ENCODE data around the gene FAM89A. TPM values are rescaled to one million over a fixed set of nuclear protein-coding genes. Genes with fewer than 3 reads are reported as not detected.

Gene FAM89A
- total RNA-seq, 1 experiment from 2014 or later = 23.6 TPM

GRCh38 chr1:230987448-230987847 lies 52.6 kb downstream of the FAM89A start:
- intact Hi-C loops (cut with micrococcal nuclease) = no loop called here
- ChIA-PET POLR2A (no interaction called here), CTCF (no interaction called here), RAD21 (ENCODE audit: low non-redundant PET in 1 of 2, low total read pairs in 2 of 2, uncharacterized antibody in 2 of 2, unreplicated experiment in 2 of 2) (no interaction called here)
- no TSS peak for BruUV-seq (replicated peaks)
- no peak overlapping the region for H2AFZ ChIP-seq (ENCODE audit: low read depth, low read length, poor library complexity, severe bottlenecking)
- no peak overlapping the region for H3K27ac ChIP-seq (ENCODE audit: low read depth, low read length)
- peaks cover 19% of the 10 kb centered on the region for H3K79me2 ChIP-seq (ENCODE audit: insufficient read depth, low read length)
- H3K9ac ChIP-seq (ENCODE audit: low read length) = no peak overlapping the region
- no peaks in the 10 kb centered on the region for H3K9me2 ChIP-seq (ENCODE audit: insufficient read depth)
- H3K4me3 ChIP-seq (replicated peaks in 1 of 2; ENCODE audit: low read depth in 1 of 2, low read length in 2 of 2) = no peak overlapping the region
- 0 out of 2 replicates have a peak, but pooled peaks cover 3% of the 10 kb centered on the region for H4K20me1 ChIP-seq (ENCODE audit: insufficient read depth)
- H3K27me3 ChIP-seq (ENCODE audit: insufficient read depth, low read length) = no peaks in the 10 kb centered on the region
- TF ChIP-seq POLR2A (IDR thresholded peaks at IDR 0.05; ENCODE audit: borderline replicate concordance, extremely low read depth, insufficient read depth, insufficient read length) = no peak
- no peak overlapping the region for H3K4me2 ChIP-seq (ENCODE audit: low read length)
- no peaks in the 10 kb centered on the region for H3K9me3 ChIP-seq (ENCODE audit: control insufficient read depth in 1 of 2, insufficient read depth in 1 of 2, low read depth in 1 of 2, low read length in 2 of 2)
- peaks cover 2 to 8% of the 10 kb centered on the region in 2 experiments; a peak in 2 of 4 replicates for H3K36me3 ChIP-seq (ENCODE audit: control insufficient read depth in 1 of 2, insufficient read depth in 2 of 2, low read length in 2 of 2)
- ATAC-seq = no peak
- H3K4me1 ChIP-seq (ENCODE audit: control insufficient read depth in 1 of 2, insufficient read depth in 2 of 2, low read length in 2 of 2) = no peaks in the 10 kb centered on the region
- DNase-seq (ENCODE audit: low read depth, low spot score) = no peak

GRCh38 chr1:230986976-230987375 lies 53.1 kb downstream of the FAM89A start:
- Histone ChIP-seq H3K4me3 (replicated peaks in 1 of 2; ENCODE audit: low read depth in 1 of 2, low read length in 2 of 2) (no peak overlapping the region), H3K27ac (ENCODE audit: low read depth, low read length) (no peak overlapping the region), H3K4me1 (ENCODE audit: control insufficient read depth in 1 of 2, insufficient read depth in 2 of 2, low read length in 2 of 2) (no peaks in the 10 kb centered on the region), H3K9me3 (ENCODE audit: control insufficient read depth in 1 of 2, insufficient read depth in 1 of 2, low read depth in 1 of 2, low read length in 2 of 2) (no peaks in the 10 kb centered on the region), H3K9ac (ENCODE audit: low read length) (no peak overlapping the region), H3K36me3 (ENCODE audit: control insufficient read depth in 1 of 2, insufficient read depth in 2 of 2, low read length in 2 of 2) (peaks cover 2 to 8% of the 10 kb centered on the region in 2 experiments; a peak in 2 of 4 replicates), H3K79me2 (ENCODE audit: insufficient read depth, low read length) (peaks cover 24% of the 10 kb centered on the region), H3K4me2 (ENCODE audit: low read length) (no peak overlapping the region), H4K20me1 (ENCODE audit: insufficient read depth) (0 out of 2 replicates have a peak, but pooled peaks cover 3% of the 10 kb centered on the region), H2AFZ (ENCODE audit: low read depth, low read length, poor library complexity, severe bottlenecking) (no peak overlapping the region), H3K27me3 (ENCODE audit: insufficient read depth, low read length) (no peaks in the 10 kb centered on the region), H3K9me2 (ENCODE audit: insufficient read depth) (no peaks in the 10 kb centered on the region)
- RAD21 ChIA-PET (ENCODE audit: low non-redundant PET in 1 of 2, low total read pairs in 2 of 2, uncharacterized antibody in 2 of 2, unreplicated experiment in 2 of 2) = no interaction called here
- TF ChIP-seq TCF7L2 (IDR thresholded peaks at IDR 0.05; ENCODE audit: borderline replicate concordance, extremely low read depth, insufficient read depth, insufficient read length) (no peak), FOSL1 (IDR thresholded peaks at IDR 0.05; ENCODE audit: low read depth) (no peak), JUND (IDR thresholded peaks at IDR 0.05) (no peak), EZH2 (IDR thresholded peaks at IDR 0.05) (no peak), SRF (IDR thresholded peaks at IDR 0.05; ENCODE audit: low read depth) (no peak), SP1 (IDR thresholded peaks at IDR 0.05; ENCODE audit: low read depth) (no peak), CBX3 (IDR thresholded peaks at IDR 0.05; ENCODE audit: low read depth) (no peak), ZBTB33 (IDR thresholded peaks at IDR 0.05; ENCODE audit: extremely low read depth, insufficient replicate concordance, low read length) (no peak), YY1 (IDR thresholded peaks at IDR 0.05; ENCODE audit: extremely low read depth, insufficient replicate concordance, low read depth, low read length) (no peak), CEBPB (IDR thresholded peaks at IDR 0.05; ENCODE audit: low read depth) (no peak)
- ATAC-seq (no peak), DNase-seq (ENCODE audit: low read depth, low spot score) (no peak)
- CTCF ChIA-PET = no interaction called here
- POLR2A ChIA-PET = no interaction called here
- intact Hi-C loops (cut with micrococcal nuclease) = no loop called here
- no TSS peak for BruUV-seq (replicated peaks)

Measured in HCT116 (cell line).